ENCODE measurements around the gene MRPL33. TPM values are rescaled to one million over a fixed set of nuclear protein-coding genes. Genes with fewer than 3 reads are reported as not detected.

MRPL33 gene
- total RNA-seq, 4 donors from 2014 or later: 216 to 448 (median 360) TPM

Other genes starting within 250 kb of the MRPL33 start
- 10 to 100 TPM; 32.3 to 52.1 (median 44.4) TPM for gene ZNF512, start 188.7 kb upstream of the MRPL33 start, total RNA-seq
- gene CCDC121, start 142.7 kb upstream of the MRPL33 start, total RNA-seq: 10 to 100 TPM in 1 of 4 donors, 1 to 10 TPM in 3; 3.1 to 14.0 (median 5.0) TPM
- gene GPN1, start 142.7 kb upstream of the MRPL33 start, total RNA-seq: 10 to 100 TPM; 20.9 to 34.5 (median 21.4) TPM
- gene SUPT7L, start 108.1 kb upstream of the MRPL33 start, total RNA-seq: 10 to 100 TPM; 15.1 to 31.9 (median 25.6) TPM
- 10 to 100 TPM; 18.1 to 23.5 (median 21.4) TPM for gene SLC4A1AP, start 107.8 kb upstream of the MRPL33 start, total RNA-seq
- 1 to 10 TPM in 3 of 4 donors, under 1 TPM in 1; 0.81 to 2.4 (median 1.6) TPM for gene RBKS, start 118.7 kb downstream of the MRPL33 start, total RNA-seq
- gene BABAM2, start 119.0 kb downstream of the MRPL33 start, total RNA-seq: 10 to 100 TPM; 28.5 to 43.6 (median 37.4) TPM

All from gastroesophageal sphincter (tissue), 4 donors.